Measurements from ENCODE around the gene IGFBP2.

The IGFBP2 gene

DNA sequence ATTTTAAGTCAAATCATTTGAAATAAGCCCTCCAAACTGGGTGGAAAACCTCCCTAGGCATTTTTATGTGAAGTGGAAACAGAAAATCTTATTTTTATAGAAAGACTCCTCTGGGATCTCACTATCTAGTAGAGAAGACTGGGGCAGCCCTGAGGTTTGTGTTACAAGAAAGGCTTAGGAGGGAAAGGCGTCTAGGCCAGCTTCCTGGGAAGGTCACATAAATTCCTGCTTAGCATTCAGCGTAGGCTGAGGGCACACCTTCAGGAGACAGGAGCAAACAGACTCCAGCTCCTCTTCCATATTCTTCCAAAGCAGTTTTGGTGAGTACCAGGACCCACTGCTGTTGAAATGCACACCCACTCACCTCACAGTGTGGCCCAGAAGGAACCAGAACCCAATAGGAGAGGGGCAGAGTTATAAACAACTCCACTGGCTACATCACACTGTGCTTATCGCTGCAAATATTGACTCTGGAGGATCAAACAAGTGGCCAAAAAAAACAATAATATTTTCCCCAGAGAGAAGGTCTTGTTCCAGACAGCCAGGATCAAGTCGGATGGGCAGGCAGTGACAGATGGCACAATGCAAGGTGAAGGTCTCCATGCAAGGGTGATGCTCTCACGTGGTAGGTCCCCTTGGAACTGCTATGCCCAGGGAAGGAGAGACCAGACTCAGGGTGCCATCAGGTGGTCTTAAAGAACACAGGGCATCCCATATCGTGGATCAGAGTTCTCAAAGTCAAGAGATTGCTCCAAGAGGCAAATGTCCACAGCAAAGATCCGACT, 17.7 kb upstream of the IGFBP2 start:
- no peak for DNase-seq (ENCODE audit: low read depth in 2 of 2)

DNA sequence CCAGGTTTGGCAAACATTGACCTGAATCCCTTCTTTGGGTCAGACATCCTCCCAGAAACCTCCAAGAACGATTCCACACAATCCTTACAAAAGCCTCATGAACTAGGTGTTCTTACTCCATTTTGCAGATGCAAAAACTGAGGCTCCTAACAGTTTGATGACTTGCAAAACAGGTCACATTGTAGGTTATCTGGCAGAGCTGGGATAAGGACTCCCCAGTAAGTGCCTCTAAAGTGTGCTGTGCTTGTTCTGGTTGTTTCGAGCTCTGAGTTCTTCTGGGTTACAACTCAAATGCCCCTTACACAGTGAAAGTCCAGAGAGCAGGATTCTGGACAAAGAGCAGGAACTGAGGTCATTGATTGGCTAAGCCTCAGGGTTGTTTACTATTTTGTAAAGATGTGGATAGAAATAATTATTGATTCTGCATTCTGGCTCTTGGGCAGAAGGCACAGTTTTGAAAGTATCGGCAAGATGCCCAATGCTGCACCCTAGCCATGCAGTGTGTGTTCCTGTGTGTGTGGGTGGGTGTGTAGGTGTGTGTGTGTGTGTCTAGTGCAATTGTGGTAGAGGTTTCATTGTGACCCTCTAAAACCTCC, 17.0 kb upstream of the IGFBP2 start:
- no peak for DNase-seq (ENCODE audit: low read depth in 2 of 2)

GRCh38 chr2:216617159-216617815, 15.9 kb upstream of the IGFBP2 start:
- no peak for DNase-seq (ENCODE audit: low read depth in 2 of 2)

DNA sequence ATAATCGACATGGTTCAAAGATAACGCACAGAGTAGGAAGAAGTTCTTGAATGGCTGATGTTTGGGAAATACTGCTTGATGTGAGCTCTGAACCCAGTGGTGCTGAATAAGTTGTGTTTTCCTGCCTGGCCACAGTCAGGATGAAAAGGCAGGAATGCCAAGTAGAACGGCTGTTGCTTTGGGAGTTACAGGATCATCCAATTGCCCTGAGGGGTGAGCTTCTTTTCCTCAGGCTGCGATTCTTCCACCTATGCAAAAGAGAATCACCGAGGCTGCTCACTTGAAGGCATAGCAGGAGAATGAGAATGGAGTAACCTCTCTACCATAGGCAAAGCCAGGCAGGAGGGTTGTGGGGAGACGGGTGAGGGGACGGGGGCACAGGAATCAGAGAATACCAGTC, 14.4 kb upstream of the IGFBP2 start:
- DNase-seq (ENCODE audit: low read depth in 2 of 2) = no peak

- DNase-seq (ENCODE audit: low read depth in 2 of 2) = no peak
Observed at GRCh38 chr2:216619411-216620393, 13.5 kb upstream of the IGFBP2 start.

DNA sequence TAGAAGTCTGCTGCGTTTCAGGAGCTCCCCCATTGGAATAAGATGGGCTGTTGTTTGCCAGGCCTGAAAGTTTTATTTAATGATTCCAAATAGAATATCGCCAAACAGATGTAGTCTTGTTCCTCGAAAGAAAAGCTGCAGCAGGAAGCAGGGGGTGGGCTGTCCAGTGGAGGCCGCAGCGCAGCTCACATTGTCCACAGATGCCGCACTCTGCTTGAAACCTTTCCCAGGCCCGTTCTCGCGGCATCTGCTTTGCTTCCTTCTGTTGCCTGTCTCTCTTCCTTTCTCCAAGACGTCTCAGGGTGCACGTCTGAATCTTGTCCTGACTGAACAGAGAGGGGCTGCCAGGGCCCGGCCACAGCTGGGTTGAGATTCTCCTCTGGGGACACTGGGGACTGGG, 12.4 kb upstream of the IGFBP2 start:
- no peak for DNase-seq (ENCODE audit: low read depth in 2 of 2)

GRCh38 chr2:216621292-216621691, 11.9 kb upstream of the IGFBP2 start:
- no peak for DNase-seq (ENCODE audit: low read depth in 2 of 2)

DNA sequence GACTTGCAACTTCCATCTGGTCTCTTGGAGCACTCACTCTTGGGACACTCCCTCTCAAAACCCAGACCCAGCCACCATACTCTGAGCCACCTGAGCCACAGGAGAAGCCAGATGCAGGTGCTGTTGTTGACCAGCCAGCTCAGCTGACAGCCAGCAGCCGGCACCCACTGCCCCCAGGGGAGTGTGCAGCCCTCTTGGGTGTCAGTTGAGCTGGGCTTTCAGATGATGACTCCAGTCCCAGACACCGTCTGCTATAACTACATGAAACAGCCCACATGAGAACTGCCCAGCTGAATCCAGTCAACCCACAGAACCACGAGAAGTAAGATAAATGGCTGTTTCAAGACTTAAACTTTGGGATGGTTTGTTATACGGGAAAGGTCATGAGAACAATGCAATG, 10.7 kb upstream of the IGFBP2 start:
- no peak for DNase-seq (ENCODE audit: low read depth in 2 of 2)

DNA sequence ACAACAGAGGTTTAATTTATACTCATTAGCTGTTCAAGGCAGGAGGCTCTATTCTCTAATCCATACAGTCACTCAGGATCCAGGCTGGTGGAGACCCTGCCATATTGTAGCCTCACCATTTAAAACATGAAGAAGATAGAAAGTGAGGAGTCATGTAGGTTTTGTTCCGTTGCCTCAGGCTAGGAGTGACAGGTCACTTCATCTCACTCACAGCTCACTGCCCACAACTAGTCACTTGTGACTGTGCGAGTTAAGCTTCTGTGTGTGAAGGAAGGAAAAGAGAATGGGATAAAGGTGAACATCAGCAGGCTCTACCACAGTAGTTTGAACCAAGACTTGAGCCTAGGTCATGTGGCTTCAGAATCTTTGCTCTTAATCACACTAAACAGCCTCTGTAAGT, 9.0 kb upstream of the IGFBP2 start:
- no peak for DNase-seq (ENCODE audit: low read depth in 2 of 2)

GRCh38 chr2:216626168-216626874, 6.9 kb upstream of the IGFBP2 start:
- no peak for DNase-seq (ENCODE audit: low read depth in 2 of 2)

DNA sequence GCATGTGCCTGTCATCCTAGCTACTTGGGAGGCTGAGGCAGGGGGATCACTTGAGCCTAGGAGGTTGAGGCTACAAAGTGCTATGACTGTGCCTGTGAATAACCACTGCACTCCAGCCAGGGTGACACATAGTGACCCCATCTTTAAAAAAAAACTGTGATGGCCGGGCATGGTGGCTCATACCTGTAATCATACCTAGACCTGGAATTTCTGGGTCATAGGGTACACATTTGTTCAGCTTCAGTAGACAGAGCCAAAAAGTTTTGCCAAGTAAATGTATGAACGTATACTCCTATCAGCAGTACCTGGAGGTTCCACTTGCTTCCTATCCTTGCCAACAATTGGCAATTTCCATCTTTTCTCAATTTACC, 6.4 kb upstream of the IGFBP2 start:
- DNase-seq (ENCODE audit: low read depth in 2 of 2) = no peak

DNA sequence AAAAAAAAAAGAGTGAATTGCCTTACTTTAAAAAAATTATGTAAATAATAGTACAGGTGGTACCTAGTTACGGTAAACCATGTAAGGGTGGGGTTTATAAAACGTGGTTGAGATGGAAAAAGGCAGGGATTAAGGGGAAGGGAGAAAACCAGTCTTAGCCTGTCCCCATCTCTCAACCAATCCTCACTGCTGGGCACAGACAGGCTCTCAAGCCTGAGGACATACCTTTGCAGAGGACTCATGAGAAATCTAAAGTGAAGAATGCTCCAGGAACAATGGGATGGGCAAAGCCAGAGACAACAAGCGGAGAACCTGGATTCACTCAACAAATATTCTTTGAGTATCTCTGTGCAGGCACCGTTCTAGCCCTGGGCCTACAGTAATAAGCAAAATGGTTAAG, 3.4 kb upstream of the IGFBP2 start:
- no peak for DNase-seq (ENCODE audit: low read depth in 2 of 2)

- DNase-seq (ENCODE audit: low read depth in 2 of 2) = no peak
Observed at GRCh38 chr2:216632346-216632951, 771 bp upstream of the IGFBP2 start.

GRCh38 chr2:216633616-216634369, 573 bp downstream of the IGFBP2 start:
- DNase-seq (ENCODE audit: low read depth in 2 of 2) = no peak

GRCh38 chr2:216634370-216635148, 1.3 kb downstream of the IGFBP2 start:
- DNase-seq (ENCODE audit: low read depth in 2 of 2) = no peak

- no peak for DNase-seq (ENCODE audit: low read depth in 2 of 2)
Observed at GRCh38 chr2:216635171-216635570, 2.0 kb downstream of the IGFBP2 start.

- DNase-seq (ENCODE audit: low read depth in 2 of 2) = no peak
Observed at GRCh38 chr2:216635701-216636550, 2.7 kb downstream of the IGFBP2 start.
